HCT116 (cell line): Measurements from ENCODE around the gene KIAA1671. TPM values are rescaled to one million over a fixed set of nuclear protein-coding genes. Genes with fewer than 3 reads are reported as not detected.

Experiments
- ATAC-seq: fragments of 200-7000 bp; cut with Tn5 transposase; 2 replicates; pipeline ENCODE4 v1.9.1; 2020; ENCODE audit warnings: mild to moderate bottlenecking, moderate library complexity
- BruUV-seq: library from RNA; stranded (reverse); fragments of 400-500 nt; replicated peaks from 2 replicates; lab custom pipeline; 2021; lab: Mats Ljungman, UMichigan
- CTCF ChIA-PET: fragments of 300-600 bp; sonication (Branson Sonifier 250); formaldehyde crosslinking; loops from one replicate; lab custom pipeline; 2021; ENCODE audit warnings: antibody characterized with exemption; lab: Charles Lee
- POLR2A ChIA-PET: fragments of 300-600, 350-600 bp; sonication (Branson Sonifier 250); formaldehyde crosslinking; loops from one replicate; lab custom pipeline; 2021; ENCODE audit warnings: antibody characterized with exemption; lab: Charles Lee
- RAD21 ChIA-PET, 2 experiments: fragments of 300-600 bp; sonication (Branson Sonifier 250); formaldehyde crosslinking; loops; one replicate each; lab custom pipeline; 2023; ENCODE audit warnings: low total read pairs in 2 of 2; ENCODE audit not compliant: uncharacterized antibody in 2 of 2, unreplicated experiment in 2 of 2, low non-redundant PET in 1 of 2; lab: Charles Lee
- DNase-seq: peaks from one replicate; pipeline ENCODE4 v3.0.0-alpha.2; 2010; ENCODE audit warnings: low read depth, low spot score
- H2AFZ ChIP-seq: fragments of 200-600 bp; shearing (Covaris generic), sonication (generic); 2 replicates; pipeline ENCODE4 v1.6.1; 2017; ENCODE audit warnings: low read depth, mixed run types, mixed read lengths, antibody characterized with exemption, low read length; ENCODE audit not compliant: poor library complexity, severe bottlenecking
- H3K27ac ChIP-seq: 2 replicates; pipeline ENCODE4 v1.5.1; 2012; ENCODE audit warnings: low read depth, low read length
- H3K27me3 ChIP-seq: fragments of 200-600 bp; sonication (generic); 2 replicates; pipeline ENCODE4 v1.6.1; 2016; ENCODE audit warnings: mixed run types, low read length, mixed read lengths; ENCODE audit not compliant: insufficient read depth
- H3K36me3 ChIP-seq, 2 experiments: fragments of 200-500 bp in 1 of 2; fragments of 200-600 bp in 1 of 2; sonication (Bioruptor generic) in 1 of 2; sonication (generic) in 1 of 2; 2 replicates each; pipeline versions ENCODE4 v1.5.1 to v1.6.1; 2014 to 2016; ENCODE audit warnings: low read length in 2 of 2, inconsistent platforms in 1 of 2, mixed read lengths in 1 of 2, mixed run types in 1 of 2; ENCODE audit not compliant: insufficient read depth in 2 of 2, control insufficient read depth in 1 of 2
- H3K4me1 ChIP-seq, 2 experiments: fragments of 200-600 bp in 1 of 2; sonication (generic) in 1 of 2; 2 replicates each; pipeline versions ENCODE4 v1.5.1 to v1.6.1; 2012 to 2017; ENCODE audit warnings: low read length in 2 of 2, inconsistent platforms in 1 of 2, mild to moderate bottlenecking in 1 of 2, mixed read lengths in 1 of 2, mixed run types in 1 of 2, moderate library complexity in 1 of 2; ENCODE audit not compliant: insufficient read depth in 2 of 2, control insufficient read depth in 1 of 2
- H3K4me2 ChIP-seq: fragments of 200-600 bp; sonication (generic); 2 replicates; pipeline ENCODE4 v1.6.1; 2017; ENCODE audit warnings: mixed run types, low read length, mixed read lengths
- H3K4me3 ChIP-seq, 2 experiments: fragments of 200-600 bp in 1 of 2; sonication (generic) in 1 of 2; replicated peaks in 1 of 2; 2 replicates each; pipeline ENCODE4 v1.5.1; 2011 to 2016; ENCODE audit warnings: low read length in 2 of 2, control low read depth in 1 of 2, low read depth in 1 of 2, mild to moderate bottlenecking in 1 of 2, mixed read lengths in 1 of 2, mixed run types in 1 of 2
- H3K79me2 ChIP-seq: fragments of 200-600 bp; sonication (generic); 2 replicates; pipeline ENCODE4 v1.6.1; 2017; ENCODE audit warnings: mild to moderate bottlenecking, mixed run types, low read length, moderate library complexity, mixed read lengths; ENCODE audit not compliant: insufficient read depth
- H3K9ac ChIP-seq: fragments of 200-600 bp; sonication (generic); 2 replicates; pipeline ENCODE4 v1.6.1; 2016; ENCODE audit warnings: low read length, mixed read lengths
- H3K9me2 ChIP-seq: fragments of 200-600 bp; sonication (generic), shearing (Covaris generic); 2 replicates; pipeline ENCODE4 v1.6.1; 2017; ENCODE audit warnings: mixed run types, mild to moderate bottlenecking, moderate library complexity; ENCODE audit not compliant: insufficient read depth
- H3K9me3 ChIP-seq, 2 experiments: fragments of 200-500 bp in 1 of 2; fragments of 200-600 bp in 1 of 2; sonication (Bioruptor generic) in 1 of 2; sonication (generic) in 1 of 2; 2 replicates each; pipeline ENCODE4 v1.6.1; 2014 to 2017; ENCODE audit warnings: low read length in 2 of 2, mixed read lengths in 2 of 2, inconsistent platforms in 1 of 2, low read depth in 1 of 2, mild to moderate bottlenecking in 1 of 2, mixed run types in 1 of 2, moderate library complexity in 1 of 2; ENCODE audit not compliant: control insufficient read depth in 1 of 2, insufficient read depth in 1 of 2
- H4K20me1 ChIP-seq: fragments of 200-600 bp; sonication (generic), shearing (Covaris generic); 2 replicates; pipeline ENCODE4 v1.6.1; 2017; ENCODE audit warnings: mixed run types, mild to moderate bottlenecking, moderate library complexity; ENCODE audit not compliant: insufficient read depth
- CBX3 ChIP-seq: IDR thresholded peaks from 2 replicates; pipeline ENCODE4 v1.6.1; 2012; ENCODE audit warnings: low read depth
- FOSL1 ChIP-seq: IDR thresholded peaks from 2 replicates; pipeline ENCODE4 v1.6.1; 2012; ENCODE audit warnings: low read depth
- JUND ChIP-seq: IDR thresholded peaks from 2 replicates; pipeline ENCODE4 v1.6.1; 2012
- POLR2A ChIP-seq: IDR thresholded peaks from 2 replicates; pipeline ENCODE4 v1.7.0; 2011; ENCODE audit warnings: borderline replicate concordance; ENCODE audit not compliant: insufficient read depth, insufficient read length; ENCODE audit errors: extremely low read depth
- POLR2AphosphoS5 ChIP-seq: IDR thresholded peaks from 2 replicates; pipeline ENCODE4 v1.6.1; 2011; ENCODE audit warnings: mild to moderate bottlenecking, low read depth, low read length, moderate library complexity
- SP1 ChIP-seq: IDR thresholded peaks from 2 replicates; pipeline ENCODE4 v1.6.1; 2012; ENCODE audit warnings: low read depth
- SRF ChIP-seq: IDR thresholded peaks from 2 replicates; pipeline ENCODE4 v1.6.1; 2012; ENCODE audit warnings: low read depth
- TCF7L2 ChIP-seq: IDR thresholded peaks from 2 replicates; pipeline ENCODE4 v1.7.0; 2011; ENCODE audit warnings: borderline replicate concordance, inconsistent platforms; ENCODE audit not compliant: insufficient read depth, insufficient read length; ENCODE audit errors: extremely low read depth
- ZBTB33 ChIP-seq: IDR thresholded peaks from 2 replicates; pipeline ENCODE4 v1.6.1; 2011; ENCODE audit warnings: mild to moderate bottlenecking, low read length, moderate library complexity; ENCODE audit not compliant: insufficient replicate concordance; ENCODE audit errors: extremely low read depth
- ZFX ChIP-seq: fragments of 450-650 bp; IDR thresholded peaks from 2 replicates; pipeline ENCODE4 v1.6.1; 2017
- ZNF274 ChIP-seq: fragments of 200-500 bp; sonication (Bioruptor generic); IDR thresholded peaks from 2 replicates; pipeline ENCODE4 v1.6.1; 2014; ENCODE audit warnings: mild to moderate bottlenecking, low read depth, low read length, inconsistent platforms
- intact Hi-C: fragments of 100-400 bp; cut with micrococcal nuclease; formaldehyde crosslinking; loops from 2 replicates; pipeline ENCODE4 v1.10.0; 2022
- total RNA-seq: library from RNA; stranded (reverse); gene quantifications from one replicate; pipeline ENCODE4 v1.2.1, GENCODE V29; 2021; ENCODE audit not compliant: unreplicated experiment

The KIAA1671 gene
- total RNA-seq, 1 experiment from 2014 or later: 36.8 TPM

GRCh38 chr22:25002241-25002985 is 49.9 kb downstream of the KIAA1671 start:
- no peaks in the 10 kb centered on the region for H3K36me3 ChIP-seq
- H4K20me1 ChIP-seq: no peaks in the 10 kb centered on the region
- no peak for TF ChIP-seq ZNF274
- TF ChIP-seq JUND: no peak
- no peak for TF ChIP-seq TCF7L2
- TF ChIP-seq ZBTB33: no peak
- no peak for TF ChIP-seq POLR2AphosphoS5
- no peak for TF ChIP-seq SRF
- TF ChIP-seq FOSL1: no peak
- no peak for TF ChIP-seq POLR2A
- TF ChIP-seq CBX3: no peak
- no peak for TF ChIP-seq ZFX
- TF ChIP-seq SP1: no peak
- H3K4me1 ChIP-seq: peaks cover 6 to 10% of the 10 kb centered on the region in 2 experiments; a peak in 2 of 4 replicates
- ChIA-PET CTCF (no interaction called here), RAD21 (no interaction called here), POLR2A (no interaction called here)
- H2AFZ ChIP-seq: no peak overlapping the region
- intact Hi-C loops: no loop called here
- no peak overlapping the region for H3K27ac ChIP-seq
- DNase-seq (no peak), ATAC-seq (no peak)
- no peaks in the 10 kb centered on the region for H3K9me2 ChIP-seq
- no peaks in the 10 kb centered on the region for H3K9me3 ChIP-seq
- BruUV-seq: no TSS peak
- H3K4me3 ChIP-seq: no peak overlapping the region
- no peak overlapping the region for H3K4me2 ChIP-seq
- no peak overlapping the region for H3K9ac ChIP-seq
- peaks cover 35% of the 10 kb centered on the region for H3K79me2 ChIP-seq
- H3K27me3 ChIP-seq: no peaks in the 10 kb centered on the region
